ENCODE measurements around the gene IP6K2.

The IP6K2 gene

GRCh38 chr3:48709051-48709461 lies 8.0 kb downstream of the IP6K2 start:
- H3K9me3 ChIP-seq (ENCODE audit: low read length), result no peaks in the 10 kb centered on the region
- H3K27ac ChIP-seq (ENCODE audit: low read depth, low read length, poor library complexity, severe bottlenecking), result peak overlapping the region; percentile 34
- H4K20me1 ChIP-seq (ENCODE audit: insufficient read depth, low read length), result no peaks in the 10 kb centered on the region
- no peak overlapping the region for H3K4me3 ChIP-seq (ENCODE audit: low read depth, low read length, poor library complexity, severe bottlenecking)
- no peaks in the 10 kb centered on the region for H3K27me3 ChIP-seq (ENCODE audit: insufficient read depth, low read length)
- H2AFZ ChIP-seq (ENCODE audit: low read length), result no peak overlapping the region
- no peak overlapping the region; the same call in 1 of the 2 replicates for H3K9ac ChIP-seq (ENCODE audit: low read length)
- peaks cover 96% of the 10 kb centered on the region for H3K79me2 ChIP-seq (ENCODE audit: insufficient read depth, low read length)
- no peaks in the 10 kb centered on the region for H3F3A ChIP-seq (ENCODE audit: insufficient read depth, low read length)
- H3K9me2 ChIP-seq (ENCODE audit: low read depth, low read length), result no peaks in the 10 kb centered on the region
- H3K4me2 ChIP-seq (ENCODE audit: low read length), result peak overlapping the region; percentile 39; the same call in 1 of the 2 replicates
- H3K4me1 ChIP-seq (ENCODE audit: insufficient read depth, low read length, severe bottlenecking), result peaks cover 17% of the 10 kb centered on the region
- TF ChIP-seq CTCF (IDR thresholded peaks at IDR 0.05; ENCODE audit: low read length) (no peak), EZH2 (IDR thresholded peaks at IDR 0.05; ENCODE audit: borderline replicate concordance, low read length) (no peak)
- H3K36me3 ChIP-seq (ENCODE audit: insufficient read depth, low read length), result peaks cover 86% of the 10 kb centered on the region

- H3K27ac ChIP-seq (ENCODE audit: low read depth, low read length, poor library complexity, severe bottlenecking), result peak overlapping the region; percentile 34
- H3K9me2 ChIP-seq (ENCODE audit: low read depth, low read length), result no peaks in the 10 kb centered on the region
- H3K79me2 ChIP-seq (ENCODE audit: insufficient read depth, low read length), result peaks cover 93% of the 10 kb centered on the region
- H2AFZ ChIP-seq (ENCODE audit: low read length), result no peak overlapping the region
- H3K4me1 ChIP-seq (ENCODE audit: insufficient read depth, low read length, severe bottlenecking), result peaks cover 17% of the 10 kb centered on the region
- no peaks in the 10 kb centered on the region for H3K9me3 ChIP-seq (ENCODE audit: low read length)
- H3K4me3 ChIP-seq (ENCODE audit: low read depth, low read length, poor library complexity, severe bottlenecking), result no peak overlapping the region
- peak overlapping the region; percentile 39; the same call in 1 of the 2 replicates for H3K4me2 ChIP-seq (ENCODE audit: low read length)
- no peak overlapping the region; the same call in 1 of the 2 replicates for H3K9ac ChIP-seq (ENCODE audit: low read length)
- peaks cover 83% of the 10 kb centered on the region for H3K36me3 ChIP-seq (ENCODE audit: insufficient read depth, low read length)
- H3K27me3 ChIP-seq (ENCODE audit: insufficient read depth, low read length), result no peaks in the 10 kb centered on the region
- H4K20me1 ChIP-seq (ENCODE audit: insufficient read depth, low read length), result no peaks in the 10 kb centered on the region
- TF ChIP-seq EZH2 (IDR thresholded peaks at IDR 0.05; ENCODE audit: borderline replicate concordance, low read length), result no peak
- TF ChIP-seq CTCF (IDR thresholded peaks at IDR 0.05; ENCODE audit: low read length), result no peak
- H3F3A ChIP-seq (ENCODE audit: insufficient read depth, low read length), result no peaks in the 10 kb centered on the region
Measured at GRCh38 chr3:48708481-48708889, 8.5 kb downstream of the IP6K2 start.

GRCh38 chr3:48707157-48707556 lies 9.9 kb downstream of the IP6K2 start:
- Histone ChIP-seq H3K9ac (ENCODE audit: low read length) (no peak overlapping the region), H3K9me3 (ENCODE audit: low read length) (no peaks in the 10 kb centered on the region), H4K20me1 (ENCODE audit: insufficient read depth, low read length) (no peaks in the 10 kb centered on the region), H3K27ac (ENCODE audit: low read depth, low read length, poor library complexity, severe bottlenecking) (no peak overlapping the region), H3K9me2 (ENCODE audit: low read depth, low read length) (no peaks in the 10 kb centered on the region), H3F3A (ENCODE audit: insufficient read depth, low read length) (no peaks in the 10 kb centered on the region), H2AFZ (ENCODE audit: low read length) (no peak overlapping the region), H3K36me3 (ENCODE audit: insufficient read depth, low read length) (peaks cover 82% of the 10 kb centered on the region), H3K4me2 (ENCODE audit: low read length) (no peak overlapping the region), H3K79me2 (ENCODE audit: insufficient read depth, low read length) (peaks cover 93% of the 10 kb centered on the region), H3K4me3 (ENCODE audit: low read depth, low read length, poor library complexity, severe bottlenecking) (no peak overlapping the region), H3K27me3 (ENCODE audit: insufficient read depth, low read length) (no peaks in the 10 kb centered on the region), H3K4me1 (ENCODE audit: insufficient read depth, low read length, severe bottlenecking) (peaks cover 17% of the 10 kb centered on the region)
- TF ChIP-seq EZH2 (IDR thresholded peaks at IDR 0.05; ENCODE audit: borderline replicate concordance, low read length), result no peak
- TF ChIP-seq CTCF (IDR thresholded peaks at IDR 0.05; ENCODE audit: low read length), result no peak
